Astrocyte of the spinal cord (primary cell): Measurements from ENCODE around the gene TSPEAR.
"Not testable (repeated sequence)": the region's sequence is repeated elsewhere in the genome, so short reads cannot be mapped to it uniquely, and the experiment has no call there.

Experiments
- DNase-seq: peaks from one replicate; pipeline ENCODE4 v3.0.0; 2011; ENCODE audit warnings: low read depth, low spot score
- H3K4me3 ChIP-seq: 2 replicates; pipeline ENCODE4 v1.5.1; 2011; ENCODE audit warnings: low read depth, mild to moderate bottlenecking, low read length, moderate library complexity
- in situ Hi-C: cut with HindIII; loops from 2 replicates; pipeline ENCODE4 v1.10.0; 2017; ENCODE audit warnings: low sequenced_read_pairs
- TF ChIP-seq, protein P1 (sequence below): IDR thresholded peaks from 2 replicates; pipeline ENCODE4 v1.5.1; 2012; ENCODE audit warnings: low read depth, mild to moderate bottlenecking, low read length, inconsistent platforms

The TSPEAR gene

GRCh38 chr21:44578371-44579055 lies 132.9 kb downstream of the TSPEAR start:
- TF ChIP-seq, protein P1, sequence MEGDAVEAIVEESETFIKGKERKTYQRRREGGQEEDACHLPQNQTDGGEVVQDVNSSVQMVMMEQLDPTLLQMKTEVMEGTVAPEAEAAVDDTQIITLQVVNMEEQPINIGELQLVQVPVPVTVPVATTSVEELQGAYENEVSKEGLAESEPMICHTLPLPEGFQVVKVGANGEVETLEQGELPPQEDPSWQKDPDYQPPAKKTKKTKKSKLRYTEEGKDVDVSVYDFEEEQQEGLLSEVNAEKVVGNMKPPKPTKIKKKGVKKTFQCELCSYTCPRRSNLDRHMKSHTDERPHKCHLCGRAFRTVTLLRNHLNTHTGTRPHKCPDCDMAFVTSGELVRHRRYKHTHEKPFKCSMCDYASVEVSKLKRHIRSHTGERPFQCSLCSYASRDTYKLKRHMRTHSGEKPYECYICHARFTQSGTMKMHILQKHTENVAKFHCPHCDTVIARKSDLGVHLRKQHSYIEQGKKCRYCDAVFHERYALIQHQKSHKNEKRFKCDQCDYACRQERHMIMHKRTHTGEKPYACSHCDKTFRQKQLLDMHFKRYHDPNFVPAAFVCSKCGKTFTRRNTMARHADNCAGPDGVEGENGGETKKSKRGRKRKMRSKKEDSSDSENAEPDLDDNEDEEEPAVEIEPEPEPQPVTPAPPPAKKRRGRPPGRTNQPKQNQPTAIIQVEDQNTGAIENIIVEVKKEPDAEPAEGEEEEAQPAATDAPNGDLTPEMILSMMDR, result no peak
- no peak overlapping the region for H3K4me3 ChIP-seq
- in situ Hi-C loops, result no loop called here
- no peak for DNase-seq

- no peak overlapping the region for H3K4me3 ChIP-seq
- DNase-seq, result no peak
- in situ Hi-C loops, result no loop called here
- TF ChIP-seq, protein P1, result no peak
These were observed 135.3 kb downstream of the TSPEAR start for GRCh38 chr21:44576025-44576420.

DNA sequence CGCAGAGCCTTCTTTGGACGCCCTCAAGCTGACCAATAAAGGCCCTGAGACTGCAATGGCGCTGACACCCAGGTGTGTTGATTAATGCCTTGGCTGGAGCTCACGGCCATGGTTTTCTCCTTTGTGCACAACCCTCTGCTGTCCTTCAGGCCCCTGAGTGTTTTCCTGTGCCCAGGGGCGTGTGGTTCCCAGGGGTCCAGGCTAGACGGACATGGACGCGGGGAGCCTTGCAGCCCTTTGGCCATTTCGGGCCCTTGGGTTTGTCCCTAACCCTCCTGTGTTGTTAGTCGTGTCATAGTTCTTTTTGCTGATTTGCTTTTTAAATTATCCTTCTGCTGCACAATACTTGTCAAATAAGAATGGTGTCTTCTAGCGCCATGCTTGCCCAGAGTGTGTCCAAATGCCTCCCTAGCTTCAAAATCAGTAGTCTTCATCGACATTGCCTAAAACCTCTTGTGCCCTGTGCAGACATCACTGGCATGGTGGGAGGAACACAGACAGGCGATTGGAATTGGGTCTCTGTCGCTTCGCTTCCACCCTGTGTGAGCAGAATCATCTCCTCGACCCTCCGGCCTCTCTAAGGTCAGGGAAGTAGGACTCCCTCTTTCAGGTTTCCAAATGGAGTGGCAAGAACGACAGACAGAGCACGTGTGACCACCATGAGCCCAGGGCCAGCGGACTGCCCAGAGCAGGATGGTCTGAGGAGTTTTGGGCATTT lies 135.9 kb downstream of the TSPEAR start:
- in situ Hi-C loops, result no loop called here
- H3K4me3 ChIP-seq, result no peak overlapping the region
- TF ChIP-seq, protein P1, result no peak
- DNase-seq, result no peak

DNA sequence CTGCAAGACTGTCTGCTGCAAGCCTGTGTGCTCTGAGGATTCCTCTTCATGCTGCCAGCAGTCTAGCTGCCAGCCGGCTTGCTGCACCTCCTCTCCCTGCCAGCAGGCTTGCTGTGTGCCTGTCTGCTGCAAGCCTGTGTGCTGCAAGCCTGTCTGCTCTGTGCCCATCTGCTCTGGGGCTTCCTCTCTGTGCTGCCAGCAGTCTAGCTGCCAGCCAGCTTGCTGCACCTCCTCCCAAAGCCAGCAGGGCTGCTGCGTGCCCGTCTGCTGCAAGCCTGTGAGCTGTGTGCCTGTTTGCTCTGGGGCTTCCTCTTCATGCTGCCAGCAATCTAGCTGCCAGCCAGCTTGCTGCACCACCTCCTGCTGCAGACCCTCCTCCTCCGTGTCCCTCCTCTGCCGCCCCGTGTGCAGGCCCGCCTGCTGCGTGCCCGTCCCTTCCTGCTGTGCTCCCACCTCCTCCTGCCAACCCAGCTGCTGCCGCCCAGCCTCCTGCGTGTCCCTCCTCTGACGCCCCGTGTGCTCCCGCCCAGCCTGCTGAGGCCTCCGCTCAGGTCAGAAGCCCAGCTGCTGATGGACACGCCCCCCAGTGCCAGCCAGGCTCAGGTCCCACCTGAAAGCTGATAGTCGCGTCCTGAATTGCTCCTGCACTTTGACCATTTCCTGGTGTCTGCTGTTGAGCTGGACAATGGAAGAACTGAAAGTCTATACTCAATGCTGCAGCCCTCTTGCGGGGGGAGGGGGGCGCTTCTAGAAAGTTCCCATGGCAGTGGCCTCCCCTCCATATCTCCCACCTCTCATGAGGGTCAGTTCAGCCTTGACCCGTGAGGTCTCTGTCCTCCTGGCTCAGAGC lies 136.7 kb downstream of the TSPEAR start:
- no peak for DNase-seq
- TF ChIP-seq, protein P1, result no peak
- in situ Hi-C loops, result no loop called here
- no peak overlapping the region for H3K4me3 ChIP-seq

- DNase-seq, H3K4me3 ChIP-seq, in situ Hi-C loops: not testable (repeated sequence)
These were observed 137.5 kb downstream of the TSPEAR start, which contains the start of gene KRTAP10-4 for GRCh38 chr21:44573630-44574456. Gene KRTAP10-4, plus strand, starts transcription at chr21:44573729. Its CDS starts 30 bp downstream, at chr21:44573759.

- no peak for DNase-seq
- in situ Hi-C loops, result no loop called here
- TF ChIP-seq, protein P1, result no peak
- no peak overlapping the region for H3K4me3 ChIP-seq
These were observed 138.3 kb downstream of the TSPEAR start for GRCh38 chr21:44572959-44573583.
